ENCODE measurements around the gene C3orf62.

DNA sequence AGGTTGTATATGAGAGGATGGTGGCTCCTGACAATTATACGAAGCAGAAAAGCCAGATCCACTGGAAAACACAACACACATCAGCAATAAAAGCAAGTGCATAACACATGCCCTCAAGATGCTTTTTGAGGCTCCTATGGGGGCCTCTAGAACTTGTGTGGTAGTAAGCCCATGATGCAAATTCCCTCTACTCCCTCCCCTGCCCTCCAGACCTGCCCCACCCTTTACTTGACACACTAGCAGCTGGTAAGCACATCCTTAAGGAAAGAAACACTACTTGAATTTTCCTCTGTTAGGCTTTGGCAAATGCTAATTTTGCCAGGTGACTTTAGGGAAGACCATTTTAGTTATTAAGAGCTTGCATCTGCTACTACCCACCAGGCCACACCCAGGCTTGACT, 33.6 kb upstream of the C3orf62 start:
- TF ChIP-seq, protein P1, sequence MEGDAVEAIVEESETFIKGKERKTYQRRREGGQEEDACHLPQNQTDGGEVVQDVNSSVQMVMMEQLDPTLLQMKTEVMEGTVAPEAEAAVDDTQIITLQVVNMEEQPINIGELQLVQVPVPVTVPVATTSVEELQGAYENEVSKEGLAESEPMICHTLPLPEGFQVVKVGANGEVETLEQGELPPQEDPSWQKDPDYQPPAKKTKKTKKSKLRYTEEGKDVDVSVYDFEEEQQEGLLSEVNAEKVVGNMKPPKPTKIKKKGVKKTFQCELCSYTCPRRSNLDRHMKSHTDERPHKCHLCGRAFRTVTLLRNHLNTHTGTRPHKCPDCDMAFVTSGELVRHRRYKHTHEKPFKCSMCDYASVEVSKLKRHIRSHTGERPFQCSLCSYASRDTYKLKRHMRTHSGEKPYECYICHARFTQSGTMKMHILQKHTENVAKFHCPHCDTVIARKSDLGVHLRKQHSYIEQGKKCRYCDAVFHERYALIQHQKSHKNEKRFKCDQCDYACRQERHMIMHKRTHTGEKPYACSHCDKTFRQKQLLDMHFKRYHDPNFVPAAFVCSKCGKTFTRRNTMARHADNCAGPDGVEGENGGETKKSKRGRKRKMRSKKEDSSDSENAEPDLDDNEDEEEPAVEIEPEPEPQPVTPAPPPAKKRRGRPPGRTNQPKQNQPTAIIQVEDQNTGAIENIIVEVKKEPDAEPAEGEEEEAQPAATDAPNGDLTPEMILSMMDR (IDR thresholded peaks at IDR 0.05): no peak
- no peak for TF ChIP-seq POLR2A (IDR thresholded peaks at IDR 0.05)

Measured in ovary (tissue), 3 donors.